GM12874 (cell line): ENCODE data around the gene CEACAM16.

ENCODE experiments used
- CTCF ChIP-seq: IDR thresholded peaks from 2 replicates; pipeline ENCODE4 v1.5.1; 2011; ENCODE audit warnings: low read depth, mild to moderate bottlenecking, control low read depth, low read length, moderate library complexity; ENCODE audit not compliant: insufficient read depth

CEACAM16 gene

GRCh38 chr19:44681992-44682790 is 16.8 kb upstream of the CEACAM16 start:
- no peak for TF ChIP-seq CTCF

- no peak for TF ChIP-seq CTCF
Observed at GRCh38 chr19:44682807-44683206, 16.1 kb upstream of the CEACAM16 start.

- no peak for TF ChIP-seq CTCF
Observed at GRCh38 chr19:44683434-44684210, 15.3 kb upstream of the CEACAM16 start.

- no peak for TF ChIP-seq CTCF
Observed at GRCh38 chr19:44684892-44685863, 13.8 kb upstream of the CEACAM16 start.

GRCh38 chr19:44685877-44686276 is 13.1 kb upstream of the CEACAM16 start:
- no peak for TF ChIP-seq CTCF

GRCh38 chr19:44686896-44687295 is 12.1 kb upstream of the CEACAM16 start:
- TF ChIP-seq CTCF: no peak

- no peak for TF ChIP-seq CTCF
Observed at GRCh38 chr19:44687888-44688287, 11.1 kb upstream of the CEACAM16 start.
